Measurements from ENCODE around the gene C6orf120.
"Not testable (repeated sequence)": the region's sequence is repeated elsewhere in the genome, so short reads cannot be mapped to it uniquely, and the experiment has no call there.

Gene C6orf120

GRCh38 chr6:169685860-169686259 lies 16.1 kb upstream of the C6orf120 start:
- DNase-seq, result no peak

- no peak for DNase-seq
Observed at GRCh38 chr6:169689287-169689686, 12.6 kb upstream of the C6orf120 start.

GRCh38 chr6:169691260-169691659 lies 10.7 kb upstream of the C6orf120 start:
- no peak for DNase-seq

- no peak for DNase-seq
Observed at GRCh38 chr6:169692516-169692915, 9.4 kb upstream of the C6orf120 start.

- no peak for DNase-seq
Observed at GRCh38 chr6:169695131-169695530, 6.8 kb upstream of the C6orf120 start.

- not testable (repeated sequence) for DNase-seq
Observed at GRCh38 chr6:169697115-169697514, 4.8 kb upstream of the C6orf120 start.

GRCh38 chr6:169700296-169700695 lies 1.6 kb upstream of the C6orf120 start:
- no peak for DNase-seq

- no peak for DNase-seq
Observed at GRCh38 chr6:169701311-169701953, 494 bp upstream of the C6orf120 start.

GRCh38 chr6:169702840-169703246 lies 917 bp downstream of the C6orf120 start:
- no peak for DNase-seq

GRCh38 chr6:169707772-169708171 lies 5.8 kb downstream of the C6orf120 start:
- no peak for DNase-seq

GRCh38 chr6:169709293-169709692 lies 7.4 kb downstream of the C6orf120 start:
- DNase-seq, result no peak

- no peak for DNase-seq
Observed at GRCh38 chr6:169710009-169710408, 8.1 kb downstream of the C6orf120 start.

GRCh38 chr6:169714178-169714577 lies 12.3 kb downstream of the C6orf120 start:
- DNase-seq, result no peak

GRCh38 chr6:169714595-169714994 lies 12.7 kb downstream of the C6orf120 start:
- no peak for DNase-seq

- no peak for DNase-seq
Observed at GRCh38 chr6:169719117-169719516, 17.2 kb downstream of the C6orf120 start.

GRCh38 chr6:169720207-169720855 lies 18.4 kb downstream of the C6orf120 start:
- DNase-seq, result no peak

- no peak for DNase-seq
Observed at GRCh38 chr6:169722362-169723199, 20.7 kb downstream of the C6orf120 start.

GRCh38 chr6:169723200-169723909 lies 21.4 kb downstream of the C6orf120 start:
- DNase-seq, result no peak

GRCh38 chr6:169723991-169724493 lies 22.1 kb downstream of the C6orf120 start:
- no peak for DNase-seq

- no peak for DNase-seq
Observed at GRCh38 chr6:169724494-169725124, 22.7 kb downstream of the C6orf120 start, which contains the start of gene PHF10. Gene PHF10 (minus strand): TSS chr6:169724500. CDS start chr6:169723931, 569 bp downstream.

GRCh38 chr6:169725125-169726048 lies 23.5 kb downstream of the C6orf120 start:
- no peak for DNase-seq

All from NCI-H1436 treated with DMSO at 0.1 percent for 48 hours (cell line).